Putamen (tissue), 1 donor: ENCODE results near the gene ATP6V1A.

ENCODE experiments used
- DNase-seq: peaks from one replicate; pipeline ENCODE4 v3.0.0-alpha.2; 2016; ENCODE audit warnings: low spot score

Gene ATP6V1A

GRCh38 chr3:113747283-113748046 is 630 bp downstream of the ATP6V1A start:
- peak; percentile 24 for DNase-seq

GRCh38 chr3:113751141-113751540 is 4.3 kb downstream of the ATP6V1A start:
- DNase-seq, result no peak

GRCh38 chr3:113753376-113753985 is 6.6 kb downstream of the ATP6V1A start:
- DNase-seq, result no peak

DNA sequence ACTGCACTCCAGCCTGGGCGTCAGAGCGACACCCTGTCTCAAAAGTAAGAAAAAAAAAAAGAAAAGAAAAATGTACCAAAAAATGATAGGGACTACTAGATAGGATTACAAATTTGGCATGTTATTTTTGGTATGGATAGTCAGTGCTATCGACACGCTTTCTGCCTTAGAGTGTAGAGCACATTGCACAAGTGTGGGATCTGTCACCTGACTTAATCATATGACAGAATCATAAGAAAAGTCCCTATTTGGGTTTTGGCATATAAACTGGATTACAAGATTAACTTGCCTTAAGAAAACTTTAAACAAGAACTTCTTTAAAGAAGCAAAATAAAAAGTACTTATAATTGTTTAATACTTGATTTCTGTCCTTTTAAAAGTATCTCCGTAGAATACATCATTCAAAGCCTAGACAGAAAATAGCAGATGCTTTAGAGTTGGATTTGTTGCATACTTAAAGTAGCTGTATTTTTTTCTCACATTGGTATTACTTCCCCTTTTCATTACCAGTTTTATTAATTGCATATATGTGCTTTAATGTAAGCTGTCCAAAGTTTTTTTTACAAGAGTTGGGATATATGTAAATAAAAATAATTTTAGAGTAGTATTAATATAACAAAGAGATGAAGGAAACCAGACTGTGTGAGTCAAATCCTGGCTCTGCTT is 7.8 kb downstream of the ATP6V1A start:
- DNase-seq, result no peak

DNA sequence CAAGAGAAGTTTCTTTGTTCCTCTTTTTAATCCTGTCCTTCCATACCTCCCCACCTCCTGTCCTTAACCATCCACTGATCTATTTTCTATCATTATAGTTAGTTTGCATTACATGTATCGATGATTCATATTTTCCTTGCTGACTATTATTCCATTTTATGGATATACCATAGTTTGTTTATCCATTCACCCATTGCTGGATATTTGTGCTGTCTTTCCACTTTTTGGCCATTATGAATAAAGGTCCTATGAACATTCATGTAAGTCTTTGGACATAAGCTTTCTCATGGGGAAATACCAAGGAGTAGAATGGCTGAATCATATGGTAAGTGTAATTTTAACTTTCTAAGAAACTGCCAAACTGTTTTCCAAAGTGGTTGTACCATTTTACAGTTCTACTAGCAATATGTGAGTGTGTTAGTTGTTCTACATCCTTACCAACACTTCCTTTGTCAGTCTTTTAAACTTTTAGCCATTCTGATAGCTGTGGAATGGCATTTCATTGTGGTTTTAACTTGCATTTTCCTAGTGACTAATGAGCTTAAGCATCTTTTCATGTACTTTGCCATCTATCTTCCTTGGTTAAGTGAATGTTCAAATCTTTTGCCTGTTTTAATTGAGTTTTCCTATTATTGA is 11.7 kb downstream of the ATP6V1A start:
- no peak for DNase-seq

DNA sequence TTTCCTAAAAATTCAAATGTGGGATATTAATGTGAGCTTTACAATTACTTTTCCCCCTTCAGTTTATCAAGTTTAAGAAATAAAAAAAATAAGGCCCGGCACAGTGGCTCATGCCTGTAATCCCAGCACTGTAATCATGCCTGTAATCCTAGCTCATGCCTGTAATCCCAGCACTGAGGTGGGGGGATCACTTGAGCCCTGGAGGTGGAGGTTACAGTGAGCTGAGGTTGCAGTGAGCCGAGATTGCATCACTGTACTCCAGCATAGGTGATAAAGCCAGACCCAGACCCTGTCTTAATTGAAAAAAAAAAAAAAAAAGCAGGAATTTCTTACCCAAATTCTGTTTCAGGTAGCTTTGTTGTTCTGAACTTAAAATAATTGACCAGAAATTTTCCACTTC is 17.9 kb downstream of the ATP6V1A start:
- no peak for DNase-seq

DNA sequence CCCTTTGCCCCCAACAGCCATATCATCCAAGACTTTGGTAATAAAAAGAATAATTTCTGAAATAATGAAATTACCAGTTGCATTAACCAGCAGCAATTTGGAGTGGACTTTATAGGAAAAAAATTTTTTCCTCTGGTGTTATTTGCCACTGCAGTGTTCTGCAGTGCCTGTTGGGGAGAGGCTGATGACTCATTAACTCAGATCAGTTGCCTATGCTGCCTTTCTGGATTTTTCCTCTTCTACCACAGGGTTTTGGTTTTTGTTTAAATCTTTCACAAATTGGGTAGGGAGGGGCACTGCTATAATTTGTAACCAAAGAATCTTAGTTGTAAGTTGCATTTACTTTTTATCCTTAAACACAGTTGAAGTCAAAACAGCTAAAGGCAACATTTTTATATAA is 22.7 kb downstream of the ATP6V1A start:
- DNase-seq, result peak; percentile 29

GRCh38 chr3:113771993-113772392 is 25.2 kb downstream of the ATP6V1A start:
- no peak for DNase-seq

- DNase-seq, result no peak
These were observed 26.5 kb downstream of the ATP6V1A start for GRCh38 chr3:113773381-113773780.

GRCh38 chr3:113775516-113775915 is 28.7 kb downstream of the ATP6V1A start:
- DNase-seq, result no peak

GRCh38 chr3:113776564-113776963 is 29.7 kb downstream of the ATP6V1A start:
- no peak for DNase-seq

- no peak for DNase-seq
These were observed 36.6 kb downstream of the ATP6V1A start for GRCh38 chr3:113783463-113783862.

DNA sequence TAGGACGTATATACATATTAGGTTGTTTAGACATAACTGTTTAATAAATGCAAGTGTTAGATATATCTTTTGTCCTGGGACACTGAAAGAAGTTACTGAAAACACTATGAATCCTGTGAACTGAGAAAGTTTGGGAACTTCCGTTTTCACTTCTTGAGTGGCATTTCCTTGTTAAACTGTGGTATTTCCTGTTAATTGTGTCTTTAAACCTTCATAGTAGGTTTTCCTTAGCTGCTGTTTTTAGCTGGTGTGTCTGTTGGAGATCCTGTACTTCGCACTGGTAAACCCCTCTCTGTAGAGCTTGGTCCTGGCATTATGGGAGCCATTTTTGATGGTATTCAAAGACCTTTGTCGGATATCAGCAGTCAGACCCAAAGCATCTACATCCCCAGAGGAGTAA is 37.1 kb downstream of the ATP6V1A start:
- no peak for DNase-seq

DNA sequence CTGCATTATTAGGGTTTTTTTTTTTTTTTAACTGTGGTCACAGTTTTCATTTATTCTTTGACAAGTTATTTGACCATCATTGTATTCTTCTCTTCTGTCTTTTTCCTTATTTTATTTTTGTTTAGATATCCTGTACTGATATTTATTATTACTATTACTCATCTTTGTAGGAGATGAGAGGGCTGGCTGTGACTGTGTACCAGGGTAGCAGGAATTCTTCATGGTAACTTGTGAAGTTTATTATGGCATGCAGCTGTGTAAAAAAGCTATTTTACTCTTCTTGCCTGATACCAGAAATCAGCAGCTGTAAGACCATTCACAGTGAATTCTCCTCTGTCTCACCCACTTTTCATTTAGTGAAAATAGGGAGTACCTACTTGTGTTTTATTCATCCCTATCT is 44.5 kb downstream of the ATP6V1A start:
- DNase-seq, result no peak

DNA sequence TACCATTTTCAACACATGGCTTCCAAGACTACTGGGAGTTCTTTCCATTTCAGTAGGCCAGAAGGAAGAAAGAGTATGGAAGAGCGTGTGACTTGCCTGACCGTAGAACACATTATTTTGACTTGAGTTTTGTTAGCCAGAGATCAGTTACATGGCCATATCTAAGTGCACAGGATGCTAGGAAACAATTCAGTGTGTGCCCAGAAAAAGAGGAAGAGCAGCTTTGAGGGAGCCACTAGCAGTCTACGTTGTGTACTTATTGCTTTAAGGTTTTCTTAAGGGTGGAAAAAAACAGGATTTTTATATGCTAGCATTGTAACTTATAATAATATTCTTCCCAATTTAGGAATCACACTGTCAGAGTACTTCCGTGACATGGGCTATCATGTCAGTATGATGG is 47.7 kb downstream of the ATP6V1A start:
- DNase-seq, result no peak

DNA sequence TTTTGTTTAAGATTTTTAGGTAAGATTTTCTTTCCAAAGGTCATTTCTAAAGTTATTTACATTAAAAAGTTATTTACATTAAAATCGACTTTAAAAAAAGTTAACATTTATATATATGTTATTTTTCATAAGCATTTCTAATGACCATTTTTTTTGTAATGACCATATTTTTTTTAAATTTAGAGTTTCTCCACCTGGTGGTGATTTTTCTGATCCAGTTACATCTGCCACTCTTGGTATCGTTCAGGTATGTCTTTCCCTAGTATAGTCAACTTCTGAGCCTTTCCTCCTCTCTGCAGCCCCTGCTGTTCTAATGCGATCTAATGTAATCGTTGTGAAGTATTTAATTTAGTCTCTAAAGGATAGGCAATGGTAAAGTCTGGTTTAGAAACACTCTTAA is 48.9 kb downstream of the ATP6V1A start:
- no peak for DNase-seq

DNA sequence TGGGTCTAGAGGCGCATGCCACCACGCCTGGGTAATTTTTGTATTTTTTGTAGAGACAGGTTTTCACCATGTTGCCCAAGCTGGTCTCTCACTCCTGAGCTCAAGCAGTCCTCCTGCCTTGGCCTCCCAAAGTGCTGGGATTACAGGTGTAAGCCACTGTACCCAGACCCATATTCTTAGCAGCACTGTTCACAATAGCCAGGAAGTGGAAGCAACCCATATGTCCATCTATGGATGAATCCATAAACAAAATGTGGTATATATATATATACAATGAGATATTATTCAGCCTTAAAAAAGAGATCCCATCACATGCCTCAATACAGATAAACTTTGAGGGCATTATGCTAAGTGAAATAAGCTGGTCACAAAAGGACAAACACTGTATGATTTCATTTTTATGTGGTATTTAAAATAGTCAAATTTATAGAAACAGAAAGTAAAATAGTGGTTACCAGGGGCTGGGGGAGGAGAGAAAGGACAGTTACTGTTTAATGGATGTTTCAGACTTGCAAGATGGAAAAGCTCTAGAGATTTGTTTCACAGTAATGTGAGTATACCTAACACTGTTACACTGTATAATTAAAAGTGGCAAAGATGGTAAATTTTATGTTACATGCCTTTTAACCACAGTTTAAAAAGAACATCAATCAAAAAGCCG is 56.1 kb downstream of the ATP6V1A start:
- no peak for DNase-seq

DNA sequence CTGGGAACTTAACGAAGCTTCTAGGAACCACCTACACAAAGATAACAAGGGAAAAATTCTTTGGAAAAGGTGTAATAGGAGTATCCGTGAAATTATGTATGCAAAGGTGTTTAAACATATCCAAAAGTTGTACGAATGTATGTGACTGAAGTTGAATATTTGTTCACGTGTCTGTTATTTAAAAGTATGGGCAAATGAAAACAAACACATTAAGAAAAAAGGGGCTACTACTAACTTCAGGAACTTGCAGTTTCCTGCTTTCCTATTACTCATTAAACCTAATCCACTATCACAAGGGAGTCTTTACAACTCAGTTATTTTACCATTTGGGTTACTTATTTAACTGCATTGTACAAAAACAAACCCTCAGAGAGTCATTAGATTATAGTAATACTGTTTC is 57.8 kb downstream of the ATP6V1A start:
- DNase-seq, result no peak

DNA sequence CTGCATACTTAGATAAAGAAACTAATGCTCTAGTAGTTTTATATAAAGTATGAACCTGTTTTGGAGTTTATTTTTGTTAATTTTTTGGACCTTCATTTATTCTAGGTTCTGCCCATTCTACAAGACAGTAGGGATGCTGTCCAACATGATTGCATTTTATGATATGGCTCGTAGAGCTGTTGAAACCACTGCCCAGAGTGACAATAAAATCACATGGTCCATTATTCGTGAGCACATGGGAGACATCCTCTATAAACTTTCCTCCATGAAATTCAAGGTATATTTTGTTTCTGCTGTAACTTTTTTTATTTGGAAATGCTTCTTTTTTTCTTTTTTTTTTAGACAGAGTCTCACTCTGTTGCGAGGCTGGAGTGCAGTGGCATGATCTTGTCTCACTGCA is 58.4 kb downstream of the ATP6V1A start:
- DNase-seq, result no peak

- DNase-seq, result no peak
These were observed 66.0 kb downstream of the ATP6V1A start for GRCh38 chr3:113812854-113813253.

- no peak for DNase-seq
These were observed 73.0 kb downstream of the ATP6V1A start for GRCh38 chr3:113819866-113820265.

DNA sequence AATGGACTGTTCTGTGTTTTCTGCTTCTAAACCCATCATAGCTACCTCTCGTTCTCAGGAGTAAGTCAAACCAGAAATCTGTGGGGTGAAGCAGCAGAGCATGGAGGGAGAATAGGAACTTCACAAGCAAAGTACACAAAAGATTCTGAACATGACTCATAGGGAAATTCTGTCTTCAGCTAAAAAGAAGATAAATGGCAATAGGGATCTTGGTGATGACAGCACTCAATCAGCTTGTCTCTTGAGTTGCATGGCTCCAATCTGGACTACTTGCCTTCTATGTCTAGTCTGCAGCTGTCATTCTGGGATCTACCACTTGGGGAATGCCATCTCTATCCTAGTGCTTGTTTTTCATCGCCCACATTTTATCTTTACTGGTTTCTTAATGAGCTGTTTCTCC is 78.3 kb downstream of the ATP6V1A start:
- DNase-seq, result no peak
